IMR-90 (cell line): ENCODE results near the gene PNMA8B. TPM values are rescaled to one million over a fixed set of nuclear protein-coding genes. Genes with fewer than 3 reads are reported as not detected.
A peak's percentile ranks its signal among the peaks of the same experiment; 100 is the strongest.

ENCODE experiments used
- ATAC-seq: fragments of 200-7000 bp; cut with Tn5 transposase; 2 replicates; pipeline ENCODE4 v1.9.1; 2020; ENCODE audit warnings: low read depth, mild to moderate bottlenecking, moderate library complexity
- BruUV-seq: library from RNA; stranded (reverse); fragments of 400-500 nt; replicated peaks from 2 replicates; lab custom pipeline; 2021; lab: Mats Ljungman, UMichigan
- CTCF ChIA-PET: fragments of 300-600 bp; formaldehyde crosslinking; extraction: SDS; loops from one replicate; lab custom pipeline; 2021; ENCODE audit warnings: antibody characterized with exemption; lab: Yijun Ruan, JAX
- POLR2A ChIA-PET: fragments of 300-600 bp; sonication (Branson Sonifier 250); formaldehyde crosslinking; loops from one replicate; lab custom pipeline; 2022; ENCODE audit warnings: antibody characterized with exemption; ENCODE audit not compliant: unreplicated experiment; lab: Charles Lee
- DNase-seq: peaks from one replicate; pipeline ENCODE4 v3.0.0; 2013
- H2AFZ ChIP-seq: replicated peaks from 2 replicates; pipeline ENCODE3; 2013; ENCODE audit warnings: low read length, mild to moderate bottlenecking; ENCODE audit not compliant: poor library complexity
- H2AK5ac ChIP-seq: 2 replicates; pipeline ENCODE4 v1.6.1; 2013; ENCODE audit warnings: low read depth, low read length, inconsistent platforms
- H2AK9ac ChIP-seq: replicated peaks from 2 replicates; pipeline ENCODE3; 2013; ENCODE audit warnings: mild to moderate bottlenecking, low read depth, low read length, moderate library complexity; ENCODE audit not compliant: poor library complexity
- H2BK120ac ChIP-seq: 2 replicates; pipeline ENCODE4 v1.6.1; 2013; ENCODE audit warnings: low read depth, low read length, inconsistent platforms
- H2BK15ac ChIP-seq: 3 replicates; pipeline ENCODE4 v1.6.1; 2013; ENCODE audit warnings: low read depth, low read length, inconsistent platforms
- H2BK20ac ChIP-seq: 2 replicates; pipeline ENCODE4 v1.6.1; 2013; ENCODE audit warnings: low read depth, mild to moderate bottlenecking, inconsistent platforms, low read length, moderate library complexity
- H2BK5ac ChIP-seq: 2 replicates; pipeline ENCODE4 v1.6.1; 2013; ENCODE audit warnings: mild to moderate bottlenecking, low read depth, low read length, inconsistent platforms; ENCODE audit not compliant: poor library complexity, severe bottlenecking
- H3K14ac ChIP-seq: replicated peaks from 2 replicates; pipeline ENCODE4 v1.6.1; 2013; ENCODE audit warnings: low read depth, low read length, inconsistent platforms
- H3K18ac ChIP-seq: 2 replicates; pipeline ENCODE4 v1.6.1; 2013; ENCODE audit warnings: low read depth, low read length, control low read depth
- H3K23ac ChIP-seq: 2 replicates; pipeline ENCODE4 v1.6.1; 2013; ENCODE audit warnings: low read depth, low read length, inconsistent platforms
- H3K27ac ChIP-seq: 2 replicates; pipeline ENCODE4 v1.5.1; 2013; ENCODE audit warnings: mild to moderate bottlenecking, control low read depth, low read length; ENCODE audit not compliant: insufficient read depth
- H3K27me3 ChIP-seq: 2 replicates; pipeline ENCODE4 v1.6.1; 2013; ENCODE audit warnings: low read length; ENCODE audit not compliant: control insufficient read depth, insufficient read depth
- H3K36me3 ChIP-seq: 2 replicates; pipeline ENCODE4 v1.6.1; 2013; ENCODE audit warnings: low read length, mixed read lengths; ENCODE audit not compliant: control insufficient read depth, insufficient read depth
- H3K4ac ChIP-seq: 2 replicates; pipeline ENCODE4 v1.6.1; 2013; ENCODE audit warnings: low read depth, low read length, inconsistent platforms
- H3K4me1 ChIP-seq: 2 replicates; pipeline ENCODE4 v1.6.1; 2013; ENCODE audit warnings: low read length, mixed read lengths; ENCODE audit not compliant: control insufficient read depth, insufficient read depth
- H3K4me2 ChIP-seq: 2 replicates; pipeline ENCODE4 v1.6.1; 2013; ENCODE audit warnings: low read depth, mild to moderate bottlenecking, control low read depth, low read length, moderate library complexity
- H3K4me3 ChIP-seq: 2 replicates; pipeline ENCODE4 v1.5.1; 2013; ENCODE audit warnings: low read depth, mild to moderate bottlenecking, control low read depth, low read length, moderate library complexity; ENCODE audit not compliant: insufficient read depth
- H3K56ac ChIP-seq: 2 replicates; pipeline ENCODE4 v1.6.1; 2013; ENCODE audit warnings: low read length, inconsistent platforms; ENCODE audit not compliant: insufficient read depth; ENCODE audit errors: extremely low read depth
- H3K79me1 ChIP-seq, 2 experiments: 2 replicates each; pipeline ENCODE4 v1.6.1; 2013; ENCODE audit warnings: low read length in 2 of 2, inconsistent platforms in 1 of 2, low read depth in 1 of 2
- H3K9ac ChIP-seq: 2 replicates; pipeline ENCODE4 v1.6.1; 2013; ENCODE audit warnings: low read depth, low read length, control low read depth
- H3K9me1 ChIP-seq: 2 replicates; pipeline ENCODE4 v1.6.1; 2013; ENCODE audit warnings: low read length, inconsistent platforms; ENCODE audit not compliant: insufficient read depth
- H3K9me3 ChIP-seq: 2 replicates; pipeline ENCODE4 v1.6.1; 2013; ENCODE audit warnings: low read length; ENCODE audit not compliant: control insufficient read depth, insufficient read depth
- H4K20me1 ChIP-seq: 2 replicates; pipeline ENCODE4 v1.6.1; 2013; ENCODE audit warnings: low read length, inconsistent platforms; ENCODE audit not compliant: insufficient read depth
- H4K5ac ChIP-seq: 2 replicates; pipeline ENCODE4 v1.6.1; 2013; ENCODE audit warnings: mild to moderate bottlenecking, low read depth, low read length, control low read depth
- H4K8ac ChIP-seq, 2 experiments: 2 replicates each; pipeline ENCODE4 v1.6.1; 2013; ENCODE audit warnings: low read depth in 2 of 2, low read length in 2 of 2, control low read depth in 1 of 2, inconsistent platforms in 1 of 2
- H4K91ac ChIP-seq: 2 replicates; pipeline ENCODE4 v1.6.1; 2013; ENCODE audit warnings: low read depth, low read length, inconsistent platforms; ENCODE audit not compliant: insufficient read depth
- CHD1 ChIP-seq: IDR thresholded peaks from 2 replicates; pipeline ENCODE4 v1.6.1; 2012; ENCODE audit warnings: low read depth, low read length, improper control_type of control experiment
- MAFK ChIP-seq: IDR thresholded peaks from 2 replicates; pipeline ENCODE4 v1.6.1; 2012; ENCODE audit warnings: low read depth, low read length, improper control_type of control experiment
- MAZ ChIP-seq: IDR thresholded peaks from 2 replicates; pipeline ENCODE4 v1.6.1; 2012; ENCODE audit warnings: low read depth, mild to moderate bottlenecking, low read length, improper control_type of control experiment, moderate library complexity, borderline replicate concordance
- MXI1 ChIP-seq: IDR thresholded peaks from 2 replicates; pipeline ENCODE4 v1.6.1; 2012; ENCODE audit warnings: low read depth, mild to moderate bottlenecking, low read length, moderate library complexity, borderline replicate concordance
- POLR2A ChIP-seq: IDR thresholded peaks from 2 replicates; pipeline ENCODE4 v1.6.1; 2012; ENCODE audit warnings: mild to moderate bottlenecking, low read depth, low read length
- RAD21 ChIP-seq: IDR thresholded peaks from 2 replicates; pipeline ENCODE4 v1.6.1; 2012; ENCODE audit warnings: low read length, improper control_type of control experiment
- RFX5 ChIP-seq: IDR thresholded peaks from 2 replicates; pipeline ENCODE4 v1.8.0; 2012; ENCODE audit warnings: low read depth, mild to moderate bottlenecking, low read length, moderate library complexity
- SMC3 ChIP-seq: fragments of 150-350 bp; IDR thresholded peaks from 2 replicates; pipeline ENCODE4 v1.6.1; 2016; ENCODE audit warnings: low read depth, mild to moderate bottlenecking, antibody characterized with exemption, low read length, moderate library complexity
- WGBS, 2 experiments: methylation state at CpG; one replicate each; pipeline versions ENCODE4 v1.1.5 to v1.1.7; 2013; ENCODE audit warnings: missing lambda C conversion rate in 2 of 2; ENCODE audit not compliant: insufficient read length in 1 of 2; ENCODE audit errors: extremely low coverage in 2 of 2; 5-methylcytosine and 5-hydroxymethylcytosine counted together
- dilution Hi-C: fragments of 300-500 bp; cut with HindIII; formaldehyde crosslinking; loops from one replicate; pipeline ENCODE4 v1.14.3; 2018; ENCODE audit warnings: low sequenced_read_pairs; ENCODE audit not compliant: unreplicated experiment
- in situ Hi-C: fragments of 300-500 bp; cut with MboI; formaldehyde crosslinking; loops from 3 replicates; pipeline ENCODE4 v1.14.3; 2019; ENCODE audit warnings: low sequenced_read_pairs, inconsistent platforms, mixed read lengths
- intact Hi-C: fragments of 100-400 bp; cut with micrococcal nuclease; formaldehyde crosslinking; loops from 2 replicates; pipeline ENCODE4 v1.10.0; 2022
- polyA plus RNA-seq, 3 experiments: library from polyadenylated mRNA; depleted of rRNA; stranded (reverse); fragments of >200 nt; gene quantifications; 2 replicates each; pipeline ENCODE4 v1.2.3, GENCODE V29; 2012; ENCODE audit warnings: low replicate concordance in 1 of 3
- total RNA-seq: library from RNA; depleted of rRNA; stranded (reverse); fragments of >200 nt; gene quantifications from 2 replicates; pipeline ENCODE4 v1.2.3, GENCODE V29; 2012
- TF ChIP-seq, protein P1 (sequence below): fragments of 150-350 bp; IDR thresholded peaks from 2 replicates; pipeline ENCODE4 v1.6.1; 2017; ENCODE audit warnings: mild to moderate bottlenecking, antibody characterized with exemption, low read length, low read depth
- TF ChIP-seq, protein P2 (sequence below): conservative IDR thresholded peaks from 2 replicates; pipeline ENCODE4 v1.5.1; 2012; ENCODE audit warnings: mild to moderate bottlenecking, low read depth, low read length, improper control_type of control experiment

PNMA8B gene
- total and polyA plus RNA-seq, 2 of the 4 experiments (the other 2 are of a cell fraction), result 0.12 to 0.18 TPM

DNA sequence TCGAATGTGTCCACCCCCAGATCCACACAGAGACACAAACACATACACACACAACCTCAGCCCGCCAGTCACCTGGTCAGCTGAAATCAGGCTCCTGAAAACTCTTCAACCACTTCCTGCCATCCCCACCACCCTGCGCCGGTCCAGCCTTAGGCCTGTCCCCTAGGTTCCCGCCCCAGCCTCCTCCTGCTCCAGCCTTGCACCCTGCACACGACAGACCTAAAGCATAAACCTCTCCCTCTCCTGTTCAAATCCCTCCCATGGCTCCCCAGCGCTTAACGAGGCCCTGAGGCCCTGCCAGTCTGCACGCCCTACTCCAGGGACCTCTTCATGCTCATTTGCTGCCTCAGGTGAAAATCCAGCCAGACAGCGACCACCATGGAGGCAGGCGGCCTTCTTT lies 7.1 kb downstream of the PNMA8B start (continued):
- TF ChIP-seq MXI1 (no peak), RFX5 (no peak)

DNA sequence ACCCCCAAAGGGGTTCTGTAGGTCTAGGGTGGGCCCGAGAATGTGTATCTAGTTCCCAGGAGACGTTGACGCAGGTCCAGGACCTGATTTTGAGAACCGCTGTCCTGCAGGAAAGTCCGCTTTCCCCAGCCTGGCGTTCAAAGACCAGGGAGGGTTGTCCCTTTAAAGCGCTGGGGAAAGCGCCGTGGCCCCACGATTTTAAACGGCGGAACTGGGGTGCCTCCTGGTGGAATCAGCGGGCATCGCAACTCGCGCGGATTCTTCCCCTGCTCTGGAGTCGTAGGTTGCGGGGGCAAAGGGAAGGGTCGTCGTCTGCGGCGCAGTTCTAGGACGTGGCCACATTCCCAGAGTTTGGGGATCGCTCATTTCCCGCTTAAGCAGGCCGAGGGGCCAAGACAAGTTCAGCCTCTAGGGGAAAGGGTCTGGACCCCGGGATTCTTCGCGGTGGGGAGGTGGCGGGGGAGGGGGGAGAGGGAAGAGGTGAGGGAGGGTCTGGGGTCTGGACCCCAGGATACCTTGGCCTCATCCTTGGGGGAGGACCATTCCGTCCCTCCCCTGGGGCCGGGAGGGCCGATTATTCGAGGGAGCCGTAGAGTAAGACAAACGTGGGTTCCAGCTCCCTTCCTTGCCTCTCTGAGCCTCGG lies 7.7 kb downstream of the PNMA8B start:
- intact Hi-C loops, result loop anchor here (1.0 to 2.0 kb wide), 4 partner anchors 25 to 207 kb away; no protein-coding TSS in a partner anchor
- H2AK5ac ChIP-seq, result no peak overlapping the region
- DNase-seq (peak; percentile 63), ATAC-seq (peak; percentile 93)
- H3K4me3 ChIP-seq, result peak overlapping the region; percentile 14; the same call in 1 of the 2 replicates
- H3K56ac ChIP-seq, result no peak overlapping the region
- peak overlapping the region; percentile 85 for H2AFZ ChIP-seq
- H4K91ac ChIP-seq, result no peak overlapping the region; the same call in 1 of the 2 replicates
- H2BK5ac ChIP-seq, result no peak overlapping the region
- no peaks in the 10 kb centered on the region for H3K79me1 ChIP-seq
- H3K4me2 ChIP-seq, result peak overlapping the region; percentile 79
- ChIA-PET CTCF (interaction anchor here (1.0 to 1.5 kb wide), 5 partner anchors 8 to 92 kb away, joined by 3 to 13 read pairs (median 3); partner anchors contain the start of gene PNMA8B), POLR2A (no interaction called here)
- H4K20me1 ChIP-seq, result no peaks in the 10 kb centered on the region; the same call in 1 of the 2 replicates
- H3K9me3 ChIP-seq, result no peaks in the 10 kb centered on the region
- H2BK20ac ChIP-seq, result no peak overlapping the region
- H3K4me1 ChIP-seq, result no peaks in the 10 kb centered on the region
- WGBS, 2 experiments, result 0% methylated on average over 15 of the region's 38 CpGs; no CpG with 5 or more reads in 1 of the 2 experiments
- in situ Hi-C loops, result loop anchor here (5.0 to 10.0 kb wide), 2 partner anchors 86 to 203 kb away; no protein-coding TSS in a partner anchor
- dilution Hi-C loops, result no loop called here
- H3K14ac ChIP-seq, result peak overlapping the region; percentile 59; the same call in 1 of the 2 replicates
- peak overlapping the region; percentile 39; the same call in 1 of the 2 replicates for H2BK120ac ChIP-seq
- H4K5ac ChIP-seq, result no peak overlapping the region
- BruUV-seq, result no TSS peak
- no peak overlapping the region for H2BK15ac ChIP-seq
- H3K27ac ChIP-seq, result no peak overlapping the region
- no peaks in the 10 kb centered on the region for H3K36me3 ChIP-seq
- H2AK9ac ChIP-seq, result peak overlapping the region; percentile 74
- peak overlapping the region; percentile 72; the same call in 1 of the 2 replicates for H3K23ac ChIP-seq
- no peak overlapping the region; the same call in 1 of the 2 replicates for H3K4ac ChIP-seq
- peak overlapping the region in 1 of 2 experiments; percentile 74; a peak in 1 of 4 replicates for H4K8ac ChIP-seq
- H3K9me1 ChIP-seq, result no peaks in the 10 kb centered on the region
- TF ChIP-seq MAFK (no peak), POLR2A (peak; percentile 55; the same call in 1 of the 2 replicates), CHD1 (no peak; the same call in 1 of the 2 replicates), RAD21 (peak; percentile 99), MAZ (peak; percentile 60), SMC3 (peak; percentile 100)
- TF ChIP-seq, protein P1, sequence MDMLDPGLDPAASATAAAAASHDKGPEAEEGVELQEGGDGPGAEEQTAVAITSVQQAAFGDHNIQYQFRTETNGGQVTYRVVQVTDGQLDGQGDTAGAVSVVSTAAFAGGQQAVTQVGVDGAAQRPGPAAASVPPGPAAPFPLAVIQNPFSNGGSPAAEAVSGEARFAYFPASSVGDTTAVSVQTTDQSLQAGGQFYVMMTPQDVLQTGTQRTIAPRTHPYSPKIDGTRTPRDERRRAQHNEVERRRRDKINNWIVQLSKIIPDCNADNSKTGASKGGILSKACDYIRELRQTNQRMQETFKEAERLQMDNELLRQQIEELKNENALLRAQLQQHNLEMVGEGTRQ, result no peak
- TF ChIP-seq, protein P2, sequence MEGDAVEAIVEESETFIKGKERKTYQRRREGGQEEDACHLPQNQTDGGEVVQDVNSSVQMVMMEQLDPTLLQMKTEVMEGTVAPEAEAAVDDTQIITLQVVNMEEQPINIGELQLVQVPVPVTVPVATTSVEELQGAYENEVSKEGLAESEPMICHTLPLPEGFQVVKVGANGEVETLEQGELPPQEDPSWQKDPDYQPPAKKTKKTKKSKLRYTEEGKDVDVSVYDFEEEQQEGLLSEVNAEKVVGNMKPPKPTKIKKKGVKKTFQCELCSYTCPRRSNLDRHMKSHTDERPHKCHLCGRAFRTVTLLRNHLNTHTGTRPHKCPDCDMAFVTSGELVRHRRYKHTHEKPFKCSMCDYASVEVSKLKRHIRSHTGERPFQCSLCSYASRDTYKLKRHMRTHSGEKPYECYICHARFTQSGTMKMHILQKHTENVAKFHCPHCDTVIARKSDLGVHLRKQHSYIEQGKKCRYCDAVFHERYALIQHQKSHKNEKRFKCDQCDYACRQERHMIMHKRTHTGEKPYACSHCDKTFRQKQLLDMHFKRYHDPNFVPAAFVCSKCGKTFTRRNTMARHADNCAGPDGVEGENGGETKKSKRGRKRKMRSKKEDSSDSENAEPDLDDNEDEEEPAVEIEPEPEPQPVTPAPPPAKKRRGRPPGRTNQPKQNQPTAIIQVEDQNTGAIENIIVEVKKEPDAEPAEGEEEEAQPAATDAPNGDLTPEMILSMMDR, result peak; percentile 99
- peaks cover 29% of the 10 kb centered on the region for H3K27me3 ChIP-seq
- peak overlapping the region; percentile 33; the same call in 1 of the 2 replicates for H3K9ac ChIP-seq
- H3K18ac ChIP-seq, result no peak overlapping the region; the same call in 1 of the 2 replicates
